HG02623 (cell line): Measurements from ENCODE around the gene COL7A1.

Experiments
- ATAC-seq: cut with Tn5 transposase; IDR thresholded peaks from one replicate; pipeline ENCODE4 v1.9.1; 2021; ENCODE audit warnings: moderate library complexity; ENCODE audit not compliant: unreplicated experiment

COL7A1 gene

DNA sequence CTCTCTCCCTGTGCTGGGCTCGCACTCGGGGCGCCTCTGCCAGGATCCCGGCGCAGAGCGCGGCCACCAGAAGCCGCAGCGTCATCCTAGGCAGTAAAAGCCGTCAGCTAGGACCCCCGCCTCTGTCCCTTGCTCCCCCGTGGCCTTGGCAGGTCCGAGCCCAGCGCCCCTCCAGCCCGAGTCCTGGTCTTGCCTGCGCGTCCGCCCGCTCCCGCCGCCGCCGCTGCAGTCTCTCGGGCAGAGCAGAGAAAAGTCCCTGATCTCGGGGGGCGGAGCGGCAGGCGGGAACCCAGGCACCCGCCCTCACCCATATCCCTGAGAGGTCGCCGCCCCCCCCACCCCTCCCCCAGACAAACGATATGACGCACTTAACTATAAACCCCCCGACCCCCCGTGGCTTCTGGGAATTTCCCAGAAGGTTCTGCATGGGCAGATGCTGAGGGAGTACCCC lies at the start of gene COL7A1:
COL7A1 (minus strand) TSS at position 255 of the 451 bp plus-strand sequence; CDS start at position 85, 170 bp downstream.
- no peak for ATAC-seq

DNA sequence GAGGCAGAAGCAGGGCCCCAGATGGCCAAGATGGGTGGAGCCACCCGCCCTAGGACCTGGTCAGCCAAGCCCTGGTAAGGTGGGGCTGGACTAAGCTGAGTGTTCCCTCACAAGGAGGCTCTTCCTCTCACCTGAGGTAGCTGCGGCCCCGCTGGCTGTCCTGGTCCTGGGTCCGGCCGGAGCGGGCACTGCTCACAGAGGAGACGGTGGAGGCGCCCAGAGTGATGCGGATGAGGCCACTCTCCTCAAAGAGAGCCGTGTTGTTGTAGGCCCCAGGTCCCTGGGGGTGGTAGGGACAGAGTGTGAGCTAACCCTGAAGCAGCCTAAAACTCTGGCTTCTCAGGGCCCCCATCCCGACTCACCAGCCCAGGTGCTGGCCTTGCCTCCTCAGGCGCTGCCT lies 47.5 kb upstream of the COL7A1 start:
- no peak for ATAC-seq

DNA sequence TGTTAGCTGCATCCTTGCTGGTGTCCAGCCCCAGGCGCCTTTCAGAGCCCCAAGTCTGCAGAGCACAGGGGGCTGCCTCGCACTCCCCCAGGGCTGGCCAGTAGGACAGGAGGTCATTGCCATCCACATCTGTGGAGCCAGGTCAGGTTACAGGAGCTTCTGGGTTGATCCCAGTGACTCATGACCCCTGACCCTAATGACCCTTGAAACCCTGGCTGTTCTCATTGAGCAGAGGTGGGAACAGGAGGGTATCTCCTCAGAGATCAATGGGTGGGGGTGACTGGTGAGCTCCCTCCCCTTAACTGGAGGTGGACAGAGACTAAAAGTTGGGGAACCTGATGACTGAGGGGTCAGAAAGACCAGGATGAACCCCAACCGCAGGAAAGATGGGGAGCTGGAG lies 46.3 kb upstream of the COL7A1 start:
- no peak for ATAC-seq

DNA sequence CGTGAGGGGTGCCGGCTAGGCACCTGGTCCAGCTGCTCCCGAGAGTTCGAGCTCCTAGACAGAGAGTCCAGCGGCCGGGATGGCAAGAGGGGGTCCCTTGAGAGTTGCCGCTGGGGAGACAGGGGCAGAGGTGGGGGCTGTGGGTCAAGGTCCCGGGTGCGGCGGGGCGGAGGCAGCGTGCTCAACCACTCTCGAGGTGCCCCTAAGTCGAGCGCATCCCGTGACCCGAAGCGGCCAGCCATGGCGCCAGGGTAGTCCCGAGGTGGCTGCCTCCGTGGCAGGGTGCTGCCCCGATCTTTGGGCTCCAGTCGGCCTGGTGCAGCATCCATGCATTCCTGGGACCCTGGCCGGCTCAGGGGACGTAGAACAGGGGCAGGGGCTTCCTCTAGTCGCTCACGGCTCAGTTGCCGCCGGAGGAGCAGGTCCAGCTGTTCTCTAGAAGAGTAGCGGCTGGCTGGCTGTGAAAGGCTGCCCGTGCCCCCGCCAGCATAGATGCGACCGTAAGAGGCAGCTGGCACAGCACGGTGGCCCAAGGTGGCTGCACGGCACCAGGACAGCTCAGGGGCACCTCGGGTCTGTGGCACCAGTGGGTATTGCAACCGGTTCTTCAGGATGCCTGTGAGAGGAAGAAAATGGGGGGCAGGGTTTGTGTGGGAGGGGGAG lies 44.9 kb upstream of the COL7A1 start:
- no peak for ATAC-seq

DNA sequence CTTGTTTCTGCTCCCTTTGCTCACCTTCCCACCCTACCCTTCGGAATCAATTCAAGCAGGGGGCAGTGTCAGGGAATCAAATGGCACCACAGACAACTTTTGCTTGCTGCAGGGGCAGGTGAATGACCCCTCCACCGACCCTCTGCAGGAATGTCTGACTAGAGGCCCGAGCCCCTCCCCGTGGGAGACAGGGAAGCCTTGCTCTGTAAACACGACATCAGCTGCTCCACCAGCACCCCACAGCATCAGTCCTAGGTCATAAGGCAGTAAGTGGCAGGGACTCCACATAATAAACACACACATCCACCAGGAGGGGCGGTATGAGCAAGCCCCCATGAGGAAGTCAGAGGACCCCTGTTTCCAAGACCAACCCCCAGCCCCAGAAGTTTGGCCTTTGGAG lies 42.2 kb upstream of the COL7A1 start:
- no peak for ATAC-seq

DNA sequence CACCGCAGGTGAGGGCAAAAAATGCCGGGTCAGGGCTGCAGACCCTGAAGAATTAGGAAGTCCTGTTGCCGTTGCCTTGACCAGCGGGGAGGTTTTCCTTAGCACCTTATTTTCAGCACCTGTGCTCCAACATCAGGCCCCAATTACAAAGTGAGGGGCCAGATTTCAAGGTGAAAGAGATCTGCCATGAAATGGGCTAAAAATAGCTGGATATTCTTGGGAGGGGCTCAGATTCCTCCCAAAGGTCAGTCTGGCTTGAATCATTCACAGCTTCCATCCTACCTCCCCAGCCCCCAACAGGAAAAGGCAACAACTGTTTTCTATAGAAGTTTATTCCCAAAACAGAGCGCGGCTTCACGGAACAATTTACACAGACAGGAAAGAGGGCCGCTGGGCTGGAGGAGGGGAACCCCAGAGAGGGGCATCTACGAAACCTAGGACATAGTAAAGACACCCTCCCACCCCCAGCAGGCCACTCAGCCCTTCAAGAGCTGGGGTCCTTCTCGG lies 41.1 kb upstream of the COL7A1 start:
- ATAC-seq = no peak

DNA sequence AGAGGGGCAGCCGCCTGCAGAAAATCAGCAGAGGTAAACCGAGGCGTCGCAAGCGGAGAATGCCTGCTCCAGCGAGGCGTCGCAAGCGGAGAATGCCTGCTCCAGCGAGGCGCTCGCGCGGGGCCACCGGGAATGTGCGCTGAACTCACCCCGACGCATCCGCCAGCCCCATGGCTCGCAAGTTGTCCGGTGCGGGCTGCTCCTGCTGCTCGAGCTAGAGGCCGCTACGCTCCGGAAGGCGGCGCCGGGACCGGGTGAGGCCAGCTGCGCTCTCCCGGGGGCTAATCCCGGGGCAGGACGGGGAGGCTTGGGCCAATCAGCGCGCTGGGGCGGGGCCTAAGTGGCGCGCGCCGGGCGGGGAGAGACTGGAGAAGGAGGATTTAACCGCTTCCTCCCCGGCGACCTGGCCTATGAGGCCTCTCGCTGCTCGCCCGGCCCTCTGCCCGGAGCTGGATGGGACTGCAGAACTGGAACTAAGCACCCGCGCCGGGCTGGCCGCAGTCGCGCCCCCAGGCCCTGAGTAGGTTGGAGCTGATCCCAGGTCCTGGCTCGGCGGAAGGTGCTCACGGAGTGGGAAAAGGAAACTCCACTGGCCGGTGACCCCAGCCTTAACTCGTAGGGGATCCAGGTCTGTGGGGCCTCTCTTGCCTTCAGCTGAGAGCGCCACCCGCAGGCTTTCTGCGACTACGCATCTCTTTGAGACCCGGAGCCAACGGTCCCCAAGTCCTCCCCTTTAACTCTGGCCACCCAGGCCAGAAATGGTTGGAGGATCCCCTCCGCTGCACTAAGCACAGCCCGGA lies 40.3 kb upstream of the COL7A1 start, which contains the start of gene SLC26A6:
SLC26A6 (minus strand) TSS at position 240 of the 800 bp plus-strand sequence; CDS start at position 172, 68 bp downstream.
- peak; percentile 85 for ATAC-seq

DNA sequence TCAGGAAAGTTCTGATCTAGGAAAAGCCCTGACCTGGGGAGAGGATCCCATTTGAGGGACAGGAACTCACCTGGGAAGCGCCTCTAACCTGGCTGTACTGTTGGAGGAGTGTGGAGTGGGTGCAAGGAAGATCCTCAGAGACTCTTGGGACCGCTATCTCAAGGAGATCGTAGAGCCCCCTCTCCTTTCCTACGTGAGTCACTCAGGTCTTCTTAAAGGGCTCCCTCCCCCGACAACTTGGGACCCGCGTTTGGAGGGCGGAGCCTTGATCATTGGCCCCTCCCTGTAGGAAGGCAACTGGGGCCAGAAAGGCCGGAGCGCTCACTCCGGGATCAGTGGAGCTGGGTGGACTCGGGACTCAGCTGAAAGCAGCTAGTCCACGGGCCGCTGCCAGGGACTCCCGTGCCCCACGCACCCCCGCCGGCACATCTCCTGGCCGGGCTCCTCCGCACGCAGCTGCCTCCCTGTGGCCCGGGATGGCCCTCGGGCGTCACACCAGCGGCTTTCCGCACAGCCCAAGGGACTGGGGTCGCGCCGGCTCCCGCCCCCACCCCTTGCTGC lies 39.6 kb upstream of the COL7A1 start:
- peak; percentile 7 for ATAC-seq

DNA sequence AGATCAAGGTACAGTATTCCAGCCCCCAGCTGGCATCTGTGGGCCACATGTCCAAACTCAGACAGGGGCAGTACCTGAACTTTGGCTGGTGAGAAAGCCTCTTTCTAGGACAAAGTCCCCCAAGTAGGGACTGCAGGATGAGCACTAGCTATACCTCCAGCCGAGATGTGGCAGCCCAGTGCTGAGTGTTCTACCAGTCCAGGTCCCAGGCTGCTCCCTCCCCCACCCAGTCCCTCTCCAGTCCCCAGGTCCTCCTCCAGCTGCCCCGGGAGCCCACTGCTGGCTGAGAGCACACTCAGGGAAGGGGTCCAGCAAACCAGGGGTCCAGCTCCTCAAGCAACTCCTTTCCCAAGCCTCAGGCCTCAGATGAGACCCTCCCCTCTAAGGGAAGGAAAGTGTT lies 38.6 kb upstream of the COL7A1 start:
- ATAC-seq = no peak

DNA sequence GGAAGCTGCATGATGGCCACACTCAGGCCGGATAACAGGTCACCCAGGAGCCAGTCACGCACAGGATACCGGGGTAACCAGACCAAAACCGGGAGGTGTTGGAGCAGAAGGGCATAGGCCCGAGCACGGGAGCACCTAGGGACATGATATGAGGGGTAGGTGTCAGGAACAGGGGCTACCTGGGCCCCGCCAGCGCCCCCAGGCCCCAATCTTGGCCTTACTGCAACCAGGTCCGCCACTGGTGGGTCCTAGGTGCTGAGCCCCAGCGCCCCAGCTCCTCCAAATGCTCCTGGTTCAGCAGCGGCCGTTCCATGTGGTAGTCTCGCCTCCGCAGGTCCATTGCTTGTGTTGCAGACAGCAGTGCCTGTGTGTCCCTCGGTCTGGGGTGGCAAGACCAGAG lies 38.1 kb upstream of the COL7A1 start:
- ATAC-seq = no peak

DNA sequence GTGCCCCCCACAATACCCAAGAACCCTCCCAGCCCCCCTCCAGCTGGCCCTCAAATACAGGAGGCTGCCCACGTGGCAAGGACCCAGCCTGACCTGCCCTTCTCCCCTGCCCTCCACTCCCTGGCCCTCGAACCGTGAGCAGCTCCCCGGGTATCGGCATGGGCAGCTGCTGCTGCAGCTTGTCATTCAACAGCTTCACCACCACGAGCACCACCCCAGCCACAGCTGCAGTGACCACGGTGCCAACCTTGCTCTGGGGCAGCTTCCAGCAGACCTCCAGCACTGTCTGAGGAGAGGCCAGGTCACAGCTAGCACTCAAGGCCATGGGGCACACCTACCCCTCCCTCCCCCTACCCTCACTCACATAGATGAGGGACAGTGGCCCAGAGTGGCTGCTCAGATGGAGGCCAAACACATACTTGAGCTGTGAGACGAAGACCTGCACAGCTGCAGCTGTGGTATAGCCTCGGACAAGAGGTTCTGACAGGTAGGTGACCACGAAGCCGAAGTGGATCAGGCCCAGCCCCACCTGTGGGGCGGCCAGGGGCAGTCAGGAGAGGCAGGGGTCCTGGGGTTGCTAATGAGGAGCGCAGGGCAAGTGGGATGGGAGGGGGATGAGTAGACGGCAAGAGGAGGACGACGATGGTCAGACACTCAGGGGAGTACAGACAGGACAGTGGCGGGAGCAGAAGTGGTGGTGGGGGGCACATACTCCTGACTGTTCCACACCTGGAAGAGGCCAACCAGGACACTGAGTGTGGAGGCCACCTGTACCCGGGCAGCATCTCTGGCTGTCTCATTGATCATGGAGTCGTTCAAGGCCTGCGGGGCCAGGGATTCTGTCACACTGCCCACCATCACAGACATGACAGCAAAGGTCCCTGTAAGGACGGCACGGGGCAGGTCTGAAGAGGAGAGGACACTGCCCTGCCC lies 36.7 kb upstream of the COL7A1 start:
- no peak for ATAC-seq

DNA sequence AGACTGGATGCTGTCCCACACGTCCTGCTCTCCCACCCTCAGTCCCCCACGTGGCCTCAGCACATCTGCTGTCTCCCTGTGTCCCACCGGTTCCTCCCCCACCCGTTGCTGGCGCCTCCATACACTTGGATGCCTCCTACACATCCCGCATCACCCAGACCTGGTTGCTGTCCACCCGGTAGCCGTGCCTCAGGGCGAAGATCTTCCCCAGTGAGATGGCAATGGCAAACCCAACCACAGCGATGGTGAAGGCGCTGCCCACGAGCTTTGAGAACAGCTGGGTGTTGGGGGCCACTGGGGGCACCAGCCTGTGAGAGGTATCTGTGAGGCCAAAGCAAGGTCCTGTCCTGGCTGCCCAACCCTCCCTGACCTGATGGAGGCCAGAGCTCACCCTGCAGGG lies 35.7 kb upstream of the COL7A1 start:
- ATAC-seq = no peak

DNA sequence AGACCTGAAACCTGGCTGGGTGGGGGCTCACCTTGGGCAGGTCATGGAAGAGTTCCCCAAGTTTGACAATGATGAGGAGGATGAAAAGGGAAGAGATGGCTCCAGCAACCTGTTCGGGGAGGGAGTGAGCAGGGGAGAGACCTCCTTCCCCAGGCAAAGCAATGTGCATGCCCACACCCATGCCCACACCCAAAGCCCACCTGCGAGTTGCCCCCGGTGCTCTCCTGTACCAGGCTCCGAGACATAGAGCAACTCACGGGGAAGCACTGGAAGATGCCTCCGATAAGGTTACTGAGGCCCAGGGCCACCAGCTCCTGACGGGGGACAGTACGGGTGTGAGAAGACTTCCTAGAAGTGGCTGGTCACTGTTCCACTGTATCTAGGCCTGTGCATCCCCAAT lies 35.3 kb upstream of the COL7A1 start:
- ATAC-seq = no peak

DNA sequence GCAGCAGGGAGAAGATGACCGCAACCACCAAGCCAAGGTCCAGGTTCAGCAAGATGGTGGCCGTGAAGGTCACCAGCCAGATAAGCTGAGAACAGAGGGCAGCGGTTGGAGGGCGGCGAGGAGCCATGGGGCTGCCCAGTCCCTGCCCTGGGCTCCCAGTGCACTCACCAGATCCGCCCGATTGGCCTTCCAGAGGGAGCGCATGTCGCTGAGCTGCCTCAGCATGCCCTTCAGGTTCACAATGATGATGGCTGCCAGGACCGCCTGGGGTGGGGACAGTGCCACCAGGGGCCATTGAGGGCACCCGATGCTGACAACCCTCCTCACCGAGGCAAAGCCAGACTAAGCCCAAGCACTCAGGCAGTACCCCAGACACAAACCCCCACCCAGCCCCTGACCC lies 34.8 kb upstream of the COL7A1 start:
- no peak for ATAC-seq

DNA sequence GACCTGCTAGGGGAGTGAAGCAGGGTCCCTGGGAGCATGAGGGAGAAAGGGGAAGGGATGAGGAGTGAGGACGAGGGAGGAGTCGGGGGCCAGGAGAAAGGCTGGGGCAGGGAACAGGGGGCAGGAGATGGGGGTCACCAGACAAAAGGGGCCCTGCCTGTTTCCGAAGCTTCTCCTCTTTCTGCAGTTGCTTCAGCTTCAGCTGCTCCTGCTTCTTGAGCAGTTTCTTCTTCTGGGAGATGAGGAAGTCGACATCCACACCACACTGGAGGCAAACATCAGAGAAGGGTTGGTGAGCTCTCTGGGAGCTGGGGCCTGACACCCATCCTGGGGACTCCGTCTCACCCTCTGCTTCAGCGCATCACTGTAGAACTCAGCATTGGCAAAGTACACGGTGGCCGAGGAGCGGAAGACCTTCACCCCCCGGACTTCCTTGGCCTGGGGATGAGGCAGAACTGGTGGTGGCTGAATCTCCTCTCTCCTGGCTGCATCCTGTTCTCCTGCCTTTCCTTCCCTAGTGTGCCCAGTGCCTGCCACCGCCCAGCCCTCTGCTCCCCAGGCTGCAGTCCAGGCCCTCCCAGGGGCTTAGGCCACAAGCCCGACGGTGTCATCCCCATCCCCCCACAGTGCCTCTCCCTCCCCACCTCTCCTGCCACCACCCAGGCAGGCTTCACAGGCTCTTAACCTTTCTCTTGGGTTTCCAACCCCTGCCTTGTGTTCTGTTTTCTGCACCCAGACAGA lies 33.3 kb upstream of the COL7A1 start:
- ATAC-seq = no peak

DNA sequence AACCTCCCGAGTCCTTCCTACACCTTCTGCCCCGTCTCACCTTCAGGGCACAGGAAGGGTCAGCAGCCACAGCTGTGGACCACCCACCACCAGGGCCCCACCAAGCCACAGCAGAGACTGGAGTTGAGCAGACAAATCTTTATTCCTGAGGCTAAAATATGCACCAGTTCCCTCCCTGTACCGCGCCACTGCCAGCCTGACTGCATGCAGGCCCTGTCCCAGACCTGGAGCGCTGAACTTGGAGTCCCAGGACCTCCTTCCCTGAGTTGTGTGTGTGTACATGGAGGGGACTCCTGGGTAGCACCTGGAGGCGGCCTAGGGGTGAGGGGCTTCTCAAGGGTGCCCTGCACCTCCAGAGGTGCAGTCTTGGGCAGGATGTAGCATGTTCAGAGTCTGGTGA lies 30.5 kb upstream of the COL7A1 start:
- ATAC-seq = no peak

DNA sequence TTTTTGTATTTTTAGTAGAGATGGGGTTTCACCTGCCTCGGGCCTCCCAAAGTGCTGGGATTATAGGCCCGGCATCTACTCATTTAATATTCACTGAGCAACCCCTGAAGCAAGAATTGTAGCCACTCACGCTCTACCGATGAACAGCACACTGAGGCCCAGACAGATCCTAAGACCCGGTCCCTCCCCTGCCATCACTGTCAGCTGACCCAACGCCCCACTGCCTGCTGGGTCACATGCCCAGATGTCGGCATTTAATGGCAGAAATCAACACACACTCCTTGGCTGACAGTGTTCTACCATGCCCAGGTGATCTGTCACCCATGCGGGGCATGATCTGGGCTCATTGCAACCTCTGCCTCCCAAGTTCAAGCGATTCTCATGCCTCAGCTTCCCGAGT lies 29.6 kb upstream of the COL7A1 start:
- ATAC-seq = no peak

DNA sequence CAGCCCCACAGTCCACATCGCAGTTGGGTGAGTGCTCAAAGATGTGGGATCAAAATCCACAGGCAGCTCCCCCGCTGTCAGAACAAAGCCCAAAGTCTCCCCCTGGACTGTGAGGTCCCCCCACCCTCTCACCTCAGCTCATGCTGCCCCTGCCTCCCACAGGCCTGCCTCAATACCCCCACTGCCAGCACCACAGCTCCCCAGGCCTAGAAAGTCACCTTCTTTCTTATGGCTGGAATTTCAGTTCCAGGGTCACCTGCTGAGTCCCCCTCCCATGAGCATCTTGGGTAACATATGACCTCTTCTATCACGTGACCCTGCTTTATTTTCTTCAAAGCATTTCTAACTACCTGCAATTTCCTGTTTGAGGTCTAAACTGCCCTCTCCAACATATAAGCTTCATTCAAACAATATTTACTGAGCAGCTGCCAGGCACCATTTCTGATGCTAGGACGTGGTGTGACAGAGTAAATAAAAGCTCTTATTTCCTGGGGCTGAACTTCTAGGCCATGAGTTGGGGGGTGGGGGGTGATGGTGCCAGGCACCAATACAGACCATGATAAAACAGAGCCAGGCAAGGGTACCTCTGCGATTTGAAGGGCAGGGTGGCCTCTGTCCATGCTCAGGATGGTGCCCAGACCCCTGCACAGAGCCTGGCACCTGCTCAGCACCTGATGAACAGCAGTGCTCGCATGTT lies 28.9 kb upstream of the COL7A1 start:
- no peak for ATAC-seq

DNA sequence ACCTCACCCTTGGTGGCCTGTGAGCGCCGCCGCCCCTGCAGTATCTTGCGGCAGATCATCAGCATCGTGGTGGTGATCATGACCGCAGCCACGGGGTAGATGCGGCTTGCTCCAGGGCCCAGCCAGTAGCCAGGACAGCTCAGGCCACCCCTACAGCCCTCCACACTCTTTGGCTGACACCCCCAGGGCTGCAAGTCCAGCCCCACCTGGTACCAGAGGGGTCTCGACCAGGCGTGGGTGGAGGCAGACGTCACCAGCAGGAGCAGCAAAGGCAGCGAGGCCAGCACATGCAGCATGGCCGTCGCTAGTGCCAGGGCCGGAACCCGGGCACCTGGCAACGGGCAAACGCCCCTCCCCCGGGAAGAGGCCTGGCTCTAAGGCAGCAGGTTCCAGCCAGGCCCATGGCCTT lies 26.3 kb upstream of the COL7A1 start, which contains the start of gene TMEM89:
TMEM89 (minus strand) TSS at position 309 of the 409 bp plus-strand sequence; CDS start at position 296, 13 bp downstream.
- no peak for ATAC-seq
